Muscle of leg (tissue), 11 donors: ENCODE data around the gene TSPAN18. TPM values are rescaled to one million over a fixed set of nuclear protein-coding genes. Genes with fewer than 3 reads are reported as not detected.

Source experiments
- DNase-seq: peaks from one replicate; pipeline ENCODE4 v3.0.0; 2013
- H3K27ac ChIP-seq: one replicate; pipeline ENCODE4 v1.5.1; 2013; ENCODE audit warnings: mild to moderate bottlenecking, low read length, control low read depth
- H3K27me3 ChIP-seq: one replicate; pipeline ENCODE4 v1.6.1; 2013; ENCODE audit warnings: low read length; ENCODE audit not compliant: control insufficient read depth, insufficient read depth
- H3K36me3 ChIP-seq: one replicate; pipeline ENCODE4 v1.6.1; 2013; ENCODE audit warnings: low read length; ENCODE audit not compliant: control insufficient read depth, insufficient read depth
- H3K4me1 ChIP-seq: one replicate; pipeline ENCODE4 v1.6.1; 2013; ENCODE audit warnings: low read length; ENCODE audit not compliant: control insufficient read depth, insufficient read depth
- H3K4me3 ChIP-seq: one replicate; pipeline ENCODE4 v1.5.1; 2013; ENCODE audit warnings: low read length, control low read depth
- H3K9me3 ChIP-seq: replicated peaks from 2 replicates; pipeline ENCODE4 v1.6.1; 2013; ENCODE audit warnings: low read depth, low read length; ENCODE audit not compliant: control insufficient read depth
- WGBS: methylation state at CpG from one replicate; pipeline ENCODE4 v1.1.5; 2013; ENCODE audit warnings: missing lambda C conversion rate; ENCODE audit not compliant: insufficient coverage; 5-methylcytosine and 5-hydroxymethylcytosine counted together
- polyA plus RNA-seq, 8 donors: library from polyadenylated mRNA; unstranded; fragments of 120-200 nt; gene quantifications; one replicate each; pipeline versions ENCODE4 v1.2.1 to v1.2.3, GENCODE V29; 2013; ENCODE audit warnings: inconsistent platforms in 1 of 8, low replicate concordance in 1 of 8; ENCODE audit not compliant: insufficient read length in 8 of 8, insufficient read depth in 1 of 8
- total RNA-seq: library from RNA; stranded (reverse); fragments of 120-200 nt; gene quantifications from one replicate; pipeline ENCODE4 v1.2.4, GENCODE V29; 2013

Gene TSPAN18
- total and polyA plus RNA-seq, 9 donors = 15.2 to 63.9 (median 44.0) TPM

DNA sequence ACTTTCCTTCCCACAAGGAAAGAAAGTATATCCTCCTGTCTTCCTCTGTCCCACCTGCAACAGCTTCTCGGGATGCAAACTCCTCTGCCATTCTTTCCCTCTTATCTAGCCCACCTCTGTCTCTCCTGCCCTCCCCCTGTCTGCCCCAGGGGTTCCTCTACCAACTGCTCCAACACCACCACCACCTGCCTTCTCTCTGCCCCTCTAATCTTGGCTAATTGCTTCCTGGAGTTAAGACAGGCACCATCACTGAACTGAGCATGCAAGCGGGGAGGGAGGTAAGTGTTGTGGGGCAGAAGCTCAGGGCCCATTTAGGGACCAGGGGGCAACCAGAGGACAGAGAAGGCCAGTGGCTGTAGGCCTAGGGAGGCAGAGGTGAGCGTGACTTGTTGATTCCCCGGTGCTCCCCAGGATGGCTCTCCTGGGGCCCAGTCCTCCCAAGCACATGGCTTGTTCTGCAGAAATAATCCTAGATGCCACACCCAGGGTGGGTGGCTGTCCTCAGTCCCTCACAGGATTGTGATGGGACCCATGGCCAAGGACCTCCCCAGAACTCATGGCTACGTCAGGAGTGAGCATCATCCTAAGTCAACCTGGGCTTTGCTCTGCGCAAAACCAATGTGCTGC, 112.8 kb downstream of the TSPAN18 start:
- Histone ChIP-seq H3K27me3 (no peaks in the 10 kb centered on the region), H3K9me3 (peaks cover 6% of the 10 kb centered on the region), H3K27ac (no peak overlapping the region), H3K36me3 (no peaks in the 10 kb centered on the region), H3K4me1 (peaks cover 18% of the 10 kb centered on the region), H3K4me3 (no peak overlapping the region)
- no peak for DNase-seq
- 73% methylated on average over 4 of the region's 6 CpGs for WGBS

- 86% methylated on average over 1 of the region's 3 CpGs for WGBS
- DNase-seq = no peak
- H3K36me3 ChIP-seq = no peaks in the 10 kb centered on the region
- no peak overlapping the region for H3K27ac ChIP-seq
- H3K4me1 ChIP-seq = peaks cover 14% of the 10 kb centered on the region
- peaks cover 9% of the 10 kb centered on the region for H3K9me3 ChIP-seq
- no peaks in the 10 kb centered on the region for H3K27me3 ChIP-seq
- no peak overlapping the region for H3K4me3 ChIP-seq
Measured at GRCh38 chr11:44840085-44840478, 113.3 kb downstream of the TSPAN18 start.

DNA sequence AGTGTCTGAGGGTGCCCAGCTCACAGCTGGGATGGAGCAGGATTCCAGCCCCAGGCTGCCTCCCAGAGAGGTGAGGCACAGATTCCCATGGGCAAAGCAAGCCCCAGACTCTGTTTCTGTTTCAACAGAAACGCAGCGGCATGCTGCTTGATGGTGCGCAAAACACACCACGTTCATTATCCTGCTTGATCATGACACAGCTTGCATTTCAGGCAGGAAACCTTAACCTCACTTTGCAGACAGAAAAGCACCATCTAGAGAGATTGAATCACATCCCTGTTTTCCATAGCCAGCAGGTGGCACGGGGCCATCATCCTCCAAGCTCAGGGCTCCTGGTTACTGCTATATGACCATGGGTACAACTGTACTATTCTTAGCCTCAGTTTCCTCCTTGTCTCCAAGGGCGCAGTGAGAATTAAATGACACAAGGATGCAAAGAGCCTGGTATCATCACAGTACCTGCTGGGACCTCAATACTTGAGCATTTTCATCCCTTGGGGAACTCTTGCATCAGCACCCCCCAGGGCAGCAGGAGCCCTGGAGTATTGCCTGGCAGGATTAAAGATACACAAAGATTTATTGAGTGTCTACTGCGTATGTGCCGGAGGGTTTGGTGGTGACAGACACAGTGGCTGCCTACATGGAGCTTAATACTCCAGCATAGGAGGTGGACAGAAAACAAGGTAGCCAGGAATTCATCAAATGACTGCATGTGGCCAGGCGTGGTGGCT, 113.9 kb downstream of the TSPAN18 start:
- Histone ChIP-seq H3K27me3 (no peaks in the 10 kb centered on the region), H3K4me1 (peaks cover 11% of the 10 kb centered on the region), H3K9me3 (peaks cover 9% of the 10 kb centered on the region), H3K27ac (no peak overlapping the region), H3K36me3 (no peaks in the 10 kb centered on the region), H3K4me3 (no peak overlapping the region)
- no peak for DNase-seq
- WGBS = 57% methylated on average over 7 of the region's 9 CpGs

DNA sequence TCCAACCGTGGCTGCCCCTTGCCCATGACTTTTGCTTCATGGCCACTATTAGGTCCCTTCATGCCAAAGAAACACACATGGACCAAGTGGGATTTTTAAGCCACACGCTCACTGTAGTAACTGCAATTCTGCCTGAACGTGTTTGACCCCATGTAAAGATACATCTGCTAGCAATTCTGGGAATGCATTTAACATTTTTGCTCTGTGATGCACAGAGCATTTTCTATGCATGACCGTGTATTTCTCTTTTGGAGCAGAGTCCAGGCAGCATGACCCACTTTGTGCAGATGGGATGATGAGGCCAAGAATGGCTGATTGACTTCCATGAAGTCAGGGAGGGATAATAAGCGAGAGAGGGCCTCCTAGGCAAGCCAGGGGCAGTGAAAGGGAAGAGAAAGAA, 115.5 kb downstream of the TSPAN18 start:
- Histone ChIP-seq H3K27ac (peak overlapping the region; percentile 89), H3K4me1 (peaks cover 11% of the 10 kb centered on the region), H3K36me3 (no peaks in the 10 kb centered on the region), H3K27me3 (no peaks in the 10 kb centered on the region), H3K4me3 (no peak overlapping the region), H3K9me3 (peaks cover 11% of the 10 kb centered on the region)
- peak; percentile 96 for DNase-seq
- WGBS = 14% methylated on average over 5 of the region's 5 CpGs

DNA sequence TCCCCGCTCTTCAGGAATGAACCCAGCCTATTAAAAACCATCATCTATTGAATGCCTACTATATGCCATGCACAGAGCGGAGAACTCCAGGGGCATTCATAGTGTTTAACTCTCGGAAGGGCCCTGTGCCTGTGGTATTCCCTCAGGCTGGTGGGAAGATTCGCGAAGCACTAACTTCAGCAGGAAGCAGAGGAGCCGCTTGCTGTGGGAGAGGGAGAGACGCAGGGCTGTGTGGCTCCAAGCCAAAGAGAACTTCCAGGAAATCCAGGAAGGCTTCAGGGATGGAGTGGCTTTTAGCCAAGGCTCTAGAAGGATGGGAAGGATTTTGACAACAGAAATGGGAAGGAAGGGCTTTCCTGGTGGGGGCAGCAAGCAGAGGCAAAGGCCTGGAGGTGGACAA, 120.1 kb downstream of the TSPAN18 start:
- peaks cover 13% of the 10 kb centered on the region for H3K9me3 ChIP-seq
- H3K36me3 ChIP-seq = no peaks in the 10 kb centered on the region
- H3K27me3 ChIP-seq = peaks cover 2% of the 10 kb centered on the region
- no peak overlapping the region for H3K27ac ChIP-seq
- DNase-seq = no peak
- H3K4me3 ChIP-seq = no peak overlapping the region
- WGBS = 86% methylated on average over 7 of the region's 7 CpGs
- H3K4me1 ChIP-seq = peaks cover 12% of the 10 kb centered on the region

- H3K36me3 ChIP-seq = no peaks in the 10 kb centered on the region
- H3K4me3 ChIP-seq = no peak overlapping the region
- H3K9me3 ChIP-seq = peaks cover 13% of the 10 kb centered on the region
- no peak for DNase-seq
- H3K27ac ChIP-seq = no peak overlapping the region
- H3K4me1 ChIP-seq = peaks cover 9% of the 10 kb centered on the region
- H3K27me3 ChIP-seq = peaks cover 2% of the 10 kb centered on the region
Measured at GRCh38 chr11:44847316-44847715, 120.6 kb downstream of the TSPAN18 start.

DNA sequence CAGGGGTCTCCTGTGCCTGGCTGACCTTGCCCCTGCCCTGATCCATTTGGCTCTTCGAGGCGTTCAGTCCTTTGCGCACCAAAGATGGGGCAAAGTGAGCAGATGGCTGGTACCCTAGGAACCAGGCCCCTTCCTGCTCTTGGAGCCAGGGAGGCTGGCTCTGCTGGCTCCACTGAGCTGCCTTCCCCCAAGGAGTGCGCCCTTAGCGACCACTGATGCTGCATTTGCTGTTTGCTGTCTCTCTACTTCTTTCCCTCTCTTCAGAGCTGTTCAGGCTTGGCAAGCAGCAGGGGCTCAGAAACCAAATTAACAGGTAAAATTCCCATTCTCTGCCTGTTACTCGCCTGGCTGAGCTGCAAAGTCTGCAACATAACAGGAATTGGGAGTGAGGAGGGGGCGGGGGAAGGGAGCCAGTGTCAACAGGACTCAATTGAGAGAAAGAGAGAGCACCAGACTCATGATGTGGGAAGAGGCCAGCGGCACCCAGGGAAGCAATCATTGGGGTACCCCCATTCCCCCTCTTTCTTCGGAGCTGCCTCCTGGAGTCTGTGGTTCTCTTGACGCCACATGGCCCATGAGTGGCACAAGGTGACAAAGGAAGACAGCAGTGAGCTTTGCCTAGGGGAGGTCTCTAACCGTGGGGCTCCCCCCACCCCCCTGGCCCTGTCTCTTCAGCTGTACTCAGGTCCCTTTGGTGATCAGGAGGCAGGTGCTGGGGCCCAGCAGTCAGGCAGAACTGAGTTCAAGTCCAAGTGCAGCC, 121.6 kb downstream of the TSPAN18 start:
- H3K4me1 ChIP-seq = peaks cover 8% of the 10 kb centered on the region
- DNase-seq = no peak

GRCh38 chr11:44848963-44849350, 122.2 kb downstream of the TSPAN18 start:
- DNase-seq = no peak
- Histone ChIP-seq H3K4me1 (peaks cover 8% of the 10 kb centered on the region), H3K27me3 (peaks cover 2% of the 10 kb centered on the region), H3K4me3 (no peak overlapping the region), H3K9me3 (peaks cover 13% of the 10 kb centered on the region), H3K27ac (no peak overlapping the region), H3K36me3 (no peaks in the 10 kb centered on the region)
- WGBS = 80% methylated on average over 3 of the region's 4 CpGs

More for the DNA sequence above, 121.6 kb downstream of the TSPAN18 start:
- Histone ChIP-seq H3K9me3 (peaks cover 13% of the 10 kb centered on the region), H3K27me3 (peaks cover 2% of the 10 kb centered on the region), H3K36me3 (no peaks in the 10 kb centered on the region), H3K27ac (no peak overlapping the region), H3K4me3 (no peak overlapping the region)
- WGBS = 67% methylated on average over 8 of the region's 11 CpGs

DNA sequence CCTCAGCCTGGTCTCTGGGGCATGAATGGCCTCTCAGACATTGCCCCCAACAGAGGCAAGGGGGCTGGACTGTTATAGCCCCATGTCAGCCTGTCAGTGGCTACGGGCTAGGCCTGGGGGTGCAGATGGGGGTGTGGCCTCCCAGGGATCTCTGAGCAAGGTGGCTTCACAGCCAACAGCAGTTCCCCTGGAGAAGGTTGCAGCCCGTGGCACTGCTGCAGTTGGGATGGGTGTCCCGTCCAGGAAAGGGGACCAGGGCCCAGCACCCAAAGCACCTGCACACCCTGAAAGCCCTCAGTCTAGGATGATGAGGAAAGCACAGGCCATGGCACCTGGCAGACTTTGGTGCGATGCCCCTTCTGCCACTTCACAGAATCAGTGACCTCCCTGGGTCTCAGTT, 122.7 kb downstream of the TSPAN18 start:
- no peak overlapping the region for H3K4me3 ChIP-seq
- H3K4me1 ChIP-seq = peaks cover 8% of the 10 kb centered on the region
- 48% methylated on average over 3 of the region's 4 CpGs for WGBS
- DNase-seq = no peak
- peaks cover 10% of the 10 kb centered on the region for H3K9me3 ChIP-seq
- no peaks in the 10 kb centered on the region for H3K36me3 ChIP-seq
- H3K27ac ChIP-seq = no peak overlapping the region
- H3K27me3 ChIP-seq = peaks cover 2% of the 10 kb centered on the region

DNA sequence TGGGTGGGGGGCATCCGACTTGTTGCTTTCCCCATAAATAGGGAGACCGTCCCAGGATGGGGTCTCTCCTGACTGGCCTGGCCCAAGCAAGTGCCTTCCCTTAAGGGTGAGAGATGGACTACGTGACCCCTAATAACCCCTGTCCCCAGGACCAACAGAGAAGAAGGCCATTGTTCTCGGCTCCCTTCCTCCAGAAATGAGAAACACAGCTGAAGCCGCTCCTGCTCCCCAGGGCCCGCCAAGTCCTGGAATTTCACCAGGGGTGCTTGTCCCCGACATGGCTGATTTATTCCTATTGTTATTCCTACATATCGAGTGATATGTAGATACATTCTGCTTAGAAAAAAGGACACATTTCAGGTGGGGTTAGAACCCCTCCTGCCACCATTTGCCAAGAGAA, 123.2 kb downstream of the TSPAN18 start:
- Histone ChIP-seq H3K27me3 (peaks cover 2% of the 10 kb centered on the region), H3K9me3 (peaks cover 6% of the 10 kb centered on the region), H3K27ac (no peak overlapping the region), H3K4me1 (peaks cover 8% of the 10 kb centered on the region), H3K4me3 (no peak overlapping the region), H3K36me3 (no peaks in the 10 kb centered on the region)
- no peak for DNase-seq
- 67% methylated on average over 4 of the region's 8 CpGs for WGBS
